ENCODE results near the gene STK35.

Gene STK35

GRCh38 chr20:2101057-2101864 lies at the start of gene STK35:
Gene STK35 (plus strand): TSS chr20:2101827. CDS start chr20:2101882, 55 bp downstream.
- DNase-seq (ENCODE audit: low read depth), result peak; percentile 33

GRCh38 chr20:2051946-2052345 lies 49.7 kb upstream of the STK35 start:
- no peak for DNase-seq (ENCODE audit: low read depth)

GRCh38 chr20:2052741-2053140 lies 48.9 kb upstream of the STK35 start:
- DNase-seq (ENCODE audit: low read depth), result no peak

GRCh38 chr20:2053615-2054014 lies 48.0 kb upstream of the STK35 start:
- no peak for DNase-seq (ENCODE audit: low read depth)

- no peak for DNase-seq (ENCODE audit: low read depth)
These were observed 46.7 kb upstream of the STK35 start for GRCh38 chr20:2054911-2055310.

GRCh38 chr20:2059411-2059810 lies 42.2 kb upstream of the STK35 start:
- DNase-seq (ENCODE audit: low read depth), result no peak

- no peak for DNase-seq (ENCODE audit: low read depth)
These were observed 36.5 kb upstream of the STK35 start for GRCh38 chr20:2065099-2065498.

GRCh38 chr20:2066461-2067122 lies 35.0 kb upstream of the STK35 start:
- no peak for DNase-seq (ENCODE audit: low read depth)

- DNase-seq (ENCODE audit: low read depth), result no peak
These were observed 20.9 kb upstream of the STK35 start for GRCh38 chr20:2080532-2081224.

- DNase-seq (ENCODE audit: low read depth), result no peak
These were observed 16.9 kb upstream of the STK35 start for GRCh38 chr20:2084703-2085102.

GRCh38 chr20:2086177-2086979 lies 15.2 kb upstream of the STK35 start:
- DNase-seq (ENCODE audit: low read depth), result no peak

- DNase-seq (ENCODE audit: low read depth), result no peak
These were observed 14.6 kb upstream of the STK35 start for GRCh38 chr20:2086980-2087377.

- no peak for DNase-seq (ENCODE audit: low read depth)
These were observed 12.7 kb upstream of the STK35 start for GRCh38 chr20:2088891-2089290.

GRCh38 chr20:2089447-2089846 lies 12.2 kb upstream of the STK35 start:
- DNase-seq (ENCODE audit: low read depth), result no peak

- DNase-seq (ENCODE audit: low read depth), result no peak
These were observed 8.4 kb upstream of the STK35 start for GRCh38 chr20:2093159-2093781.

GRCh38 chr20:2093883-2094282 lies 7.7 kb upstream of the STK35 start:
- DNase-seq (ENCODE audit: low read depth), result no peak

- DNase-seq (ENCODE audit: low read depth), result peak; percentile 85
These were observed 398 bp downstream of the STK35 start for GRCh38 chr20:2101865-2102584.

- peak; percentile 74 for DNase-seq (ENCODE audit: low read depth)
These were observed 1.2 kb downstream of the STK35 start for GRCh38 chr20:2102585-2103460.

GRCh38 chr20:2103461-2104153 lies 2.0 kb downstream of the STK35 start:
- no peak for DNase-seq (ENCODE audit: low read depth)
